ENCODE data around the gene GPHA2.

GPHA2 gene

DNA sequence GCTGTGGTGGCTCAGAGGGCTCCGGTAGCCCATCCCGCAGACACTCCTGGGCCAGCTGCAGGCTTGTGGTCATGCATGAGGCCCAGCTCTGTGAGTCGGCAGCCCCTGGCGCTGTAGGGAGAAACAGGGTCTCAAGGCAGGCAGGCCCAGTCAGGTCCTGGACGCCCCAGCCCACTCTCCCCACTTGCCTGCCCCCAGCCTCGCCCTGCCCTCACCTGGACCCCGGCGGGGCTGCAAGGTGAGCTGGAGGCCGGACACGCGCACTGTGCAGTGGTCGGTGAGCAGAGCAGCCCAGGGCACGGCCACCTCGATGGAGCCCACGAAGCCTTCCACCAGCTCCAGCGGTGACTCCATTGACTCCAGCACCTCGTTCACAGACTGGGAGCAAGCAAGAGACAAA lies 21.6 kb downstream of the GPHA2 start:
- Histone ChIP-seq H3K36me3 (ENCODE audit: control insufficient read depth, insufficient read depth, low read length) (peaks cover 54% of the 10 kb centered on the region), H3K27ac (ENCODE audit: insufficient read depth, low read length, poor library complexity, severe bottlenecking) (no peak overlapping the region), H3K9me3 (ENCODE audit: control insufficient read depth, low read length) (no peaks in the 10 kb centered on the region), H3K27me3 (replicated peaks; ENCODE audit: control insufficient read depth, insufficient read depth, low read length, poor library complexity, severe bottlenecking) (no peaks in the 10 kb centered on the region), H3K4me1 (ENCODE audit: control insufficient read depth, insufficient read depth, low read length, poor library complexity, severe bottlenecking) (peaks cover 17% of the 10 kb centered on the region), H3K4me3 (ENCODE audit: insufficient read depth, low read depth, low read length, poor library complexity, severe bottlenecking) (no peak overlapping the region)
- no peak for DNase-seq

DNA sequence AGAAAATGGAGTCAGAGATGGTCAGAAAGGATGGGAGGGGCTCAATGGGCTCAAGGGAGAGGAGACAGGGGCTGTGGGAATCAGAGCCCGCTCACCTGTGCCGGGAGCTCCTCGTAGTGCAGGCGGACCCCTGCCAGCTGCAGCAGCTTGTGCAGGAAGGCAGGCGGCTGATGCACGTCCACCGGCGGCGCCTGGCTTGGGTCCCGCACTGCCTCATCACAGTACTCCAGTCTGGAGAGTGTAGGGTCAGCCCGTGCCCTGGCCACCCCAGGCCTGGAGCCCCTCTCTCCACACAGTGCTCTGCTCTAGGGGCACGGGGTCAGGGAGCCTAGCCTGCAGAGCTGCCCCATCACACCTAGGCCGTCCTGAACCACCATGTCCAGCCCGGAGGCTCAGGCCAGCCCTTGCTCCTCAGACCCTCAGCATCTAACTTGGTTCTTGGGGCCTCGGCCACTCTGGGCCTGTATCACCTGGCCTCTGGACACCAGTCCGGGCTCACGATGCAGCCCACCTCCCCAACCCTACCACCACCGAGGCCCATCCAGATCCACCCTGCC lies 22.4 kb downstream of the GPHA2 start:
- Histone ChIP-seq H3K27ac (ENCODE audit: insufficient read depth, low read length, poor library complexity, severe bottlenecking) (no peak overlapping the region), H3K9me3 (ENCODE audit: control insufficient read depth, low read length) (no peaks in the 10 kb centered on the region), H3K36me3 (ENCODE audit: control insufficient read depth, insufficient read depth, low read length) (peaks cover 62% of the 10 kb centered on the region), H3K27me3 (replicated peaks; ENCODE audit: control insufficient read depth, insufficient read depth, low read length, poor library complexity, severe bottlenecking) (no peaks in the 10 kb centered on the region), H3K4me1 (ENCODE audit: control insufficient read depth, insufficient read depth, low read length, poor library complexity, severe bottlenecking) (peaks cover 17% of the 10 kb centered on the region), H3K4me3 (ENCODE audit: insufficient read depth, low read depth, low read length, poor library complexity, severe bottlenecking) (no peak overlapping the region)
- DNase-seq, result no peak

DNA sequence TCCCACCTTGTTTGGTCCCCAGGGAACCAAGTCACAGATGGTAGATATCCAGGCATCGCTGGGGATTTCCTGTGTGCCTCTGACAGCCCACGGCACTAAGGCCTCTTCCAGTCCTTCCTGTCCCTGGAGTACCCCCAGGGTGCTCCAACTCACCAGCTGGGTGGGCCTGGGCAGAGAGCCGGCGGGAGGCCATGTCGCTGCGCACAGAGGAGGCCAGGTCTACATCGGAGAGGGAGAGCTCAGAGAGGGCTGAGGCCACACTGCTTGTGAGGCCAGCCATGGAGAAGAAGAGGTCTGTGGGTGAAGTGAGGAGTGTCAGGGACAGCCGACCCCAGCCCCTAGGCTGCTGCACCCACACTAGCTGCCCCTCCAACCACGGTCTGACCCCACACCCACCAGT lies 24.0 kb downstream of the GPHA2 start:
- Histone ChIP-seq H3K4me1 (ENCODE audit: control insufficient read depth, insufficient read depth, low read length, poor library complexity, severe bottlenecking) (peaks cover 12% of the 10 kb centered on the region), H3K9me3 (ENCODE audit: control insufficient read depth, low read length) (no peaks in the 10 kb centered on the region), H3K4me3 (ENCODE audit: insufficient read depth, low read depth, low read length, poor library complexity, severe bottlenecking) (no peak overlapping the region), H3K27me3 (replicated peaks; ENCODE audit: control insufficient read depth, insufficient read depth, low read length, poor library complexity, severe bottlenecking) (no peaks in the 10 kb centered on the region), H3K36me3 (ENCODE audit: control insufficient read depth, insufficient read depth, low read length) (peaks cover 75% of the 10 kb centered on the region), H3K27ac (ENCODE audit: insufficient read depth, low read length, poor library complexity, severe bottlenecking) (no peak overlapping the region)
- no peak for DNase-seq

DNA sequence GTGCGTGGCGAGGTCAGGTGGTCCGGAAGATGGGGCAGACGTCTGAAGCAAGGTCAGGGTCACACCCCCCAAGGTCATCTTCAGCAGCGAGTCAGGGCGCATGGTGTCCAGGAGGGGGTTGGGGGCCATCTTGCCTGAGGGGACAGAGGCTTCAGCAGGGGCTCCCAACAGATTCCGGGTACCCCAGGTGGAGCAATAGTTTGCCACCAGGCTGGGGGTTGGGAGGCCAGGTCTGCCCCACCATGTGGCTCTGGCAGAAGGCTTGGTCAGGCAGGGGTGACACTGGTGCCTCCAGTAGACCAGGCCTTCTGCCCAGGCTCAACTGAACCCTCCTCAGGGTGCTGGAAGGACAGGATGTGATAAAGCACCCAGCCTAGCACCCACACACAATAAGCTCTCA lies 24.6 kb downstream of the GPHA2 start:
- Histone ChIP-seq H3K27ac (ENCODE audit: insufficient read depth, low read length, poor library complexity, severe bottlenecking) (no peak overlapping the region), H3K27me3 (replicated peaks; ENCODE audit: control insufficient read depth, insufficient read depth, low read length, poor library complexity, severe bottlenecking) (no peaks in the 10 kb centered on the region), H3K9me3 (ENCODE audit: control insufficient read depth, low read length) (no peaks in the 10 kb centered on the region), H3K4me1 (ENCODE audit: control insufficient read depth, insufficient read depth, low read length, poor library complexity, severe bottlenecking) (peaks cover 10% of the 10 kb centered on the region), H3K36me3 (ENCODE audit: control insufficient read depth, insufficient read depth, low read length) (peaks cover 80% of the 10 kb centered on the region), H3K4me3 (ENCODE audit: insufficient read depth, low read depth, low read length, poor library complexity, severe bottlenecking) (no peak overlapping the region)
- no peak for DNase-seq

DNA sequence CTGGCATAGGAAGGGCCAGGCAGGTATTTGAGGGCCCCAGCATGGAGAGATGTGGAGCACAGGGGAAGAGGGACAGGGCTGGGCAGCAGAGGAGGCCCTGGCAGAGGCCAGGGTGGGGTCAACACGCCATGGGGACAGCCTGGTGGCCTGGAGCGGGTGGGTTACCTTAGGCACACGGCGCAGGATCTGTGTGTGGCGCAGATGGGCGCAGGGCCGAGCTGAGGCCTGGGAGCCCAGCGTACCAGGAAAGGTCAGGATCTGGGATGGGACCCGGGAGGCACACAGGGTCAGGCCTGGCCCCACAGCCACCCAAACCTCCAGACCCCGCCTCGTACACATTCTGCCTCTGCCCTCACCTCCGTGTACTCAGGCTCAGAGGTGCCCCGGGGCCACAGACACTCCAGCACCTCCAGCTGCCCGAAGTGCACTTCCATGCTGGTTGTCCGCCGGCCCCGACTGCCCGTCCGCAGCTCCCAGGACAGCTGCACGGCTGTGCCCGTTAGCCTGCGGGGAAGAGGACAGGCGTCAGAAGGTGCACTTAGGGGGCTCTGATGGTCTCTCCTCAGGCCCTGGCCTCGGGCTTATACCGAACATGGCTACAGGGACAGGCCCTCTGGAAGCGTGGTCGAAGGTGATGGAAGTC lies 25.1 kb downstream of the GPHA2 start:
- H3K4me3 ChIP-seq (ENCODE audit: insufficient read depth, low read depth, low read length, poor library complexity, severe bottlenecking), result no peak overlapping the region
- H3K36me3 ChIP-seq (ENCODE audit: control insufficient read depth, insufficient read depth, low read length), result peaks cover 86% of the 10 kb centered on the region
- H3K27me3 ChIP-seq (replicated peaks; ENCODE audit: control insufficient read depth, insufficient read depth, low read length, poor library complexity, severe bottlenecking), result no peaks in the 10 kb centered on the region
- no peak for DNase-seq
- no peak overlapping the region for H3K27ac ChIP-seq (ENCODE audit: insufficient read depth, low read length, poor library complexity, severe bottlenecking)
- peaks cover 5% of the 10 kb centered on the region for H3K4me1 ChIP-seq (ENCODE audit: control insufficient read depth, insufficient read depth, low read length, poor library complexity, severe bottlenecking)
- H3K9me3 ChIP-seq (ENCODE audit: control insufficient read depth, low read length), result no peaks in the 10 kb centered on the region

DNA sequence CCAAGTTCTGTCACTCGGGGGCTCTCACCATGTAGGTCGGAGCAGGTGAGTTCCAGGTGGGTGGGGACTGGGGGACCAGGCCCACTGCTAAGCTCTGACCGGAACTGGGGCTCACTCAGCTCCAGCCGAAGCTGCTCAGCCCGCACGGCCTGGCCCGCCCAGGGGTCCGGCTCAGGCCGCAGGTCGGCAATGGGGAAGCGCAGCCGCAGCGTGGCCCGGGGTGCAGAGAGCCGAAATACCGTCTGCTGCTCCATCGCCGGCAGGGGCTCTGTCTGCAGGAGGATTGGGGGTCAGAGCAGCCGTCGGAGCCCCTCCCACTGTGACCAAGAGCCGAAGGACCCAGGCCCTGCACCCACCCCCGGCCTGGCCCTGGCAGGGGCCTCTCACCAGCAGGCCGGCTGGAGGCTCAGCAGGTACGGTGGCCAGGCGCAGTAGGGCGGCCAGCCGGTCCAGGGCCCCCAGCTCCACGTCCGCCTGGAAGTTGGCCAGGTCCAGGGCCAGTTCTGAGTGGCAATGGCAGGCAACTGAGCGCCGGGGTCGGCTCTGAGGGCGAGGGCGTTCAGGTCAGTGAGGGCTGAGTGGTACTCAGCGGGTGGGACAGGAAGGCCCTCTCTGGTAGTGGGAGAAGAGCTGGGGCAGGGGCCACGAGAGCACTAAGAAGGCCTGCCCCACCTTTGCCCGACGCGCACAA lies 25.9 kb downstream of the GPHA2 start:
- Histone ChIP-seq H3K4me3 (ENCODE audit: insufficient read depth, low read depth, low read length, poor library complexity, severe bottlenecking) (no peak overlapping the region), H3K9me3 (ENCODE audit: control insufficient read depth, low read length) (no peaks in the 10 kb centered on the region), H3K36me3 (ENCODE audit: control insufficient read depth, insufficient read depth, low read length) (peaks cover 92% of the 10 kb centered on the region), H3K27ac (ENCODE audit: insufficient read depth, low read length, poor library complexity, severe bottlenecking) (no peak overlapping the region), H3K4me1 (ENCODE audit: control insufficient read depth, insufficient read depth, low read length, poor library complexity, severe bottlenecking) (no peaks in the 10 kb centered on the region), H3K27me3 (replicated peaks; ENCODE audit: control insufficient read depth, insufficient read depth, low read length, poor library complexity, severe bottlenecking) (no peaks in the 10 kb centered on the region)
- DNase-seq, result no peak

DNA sequence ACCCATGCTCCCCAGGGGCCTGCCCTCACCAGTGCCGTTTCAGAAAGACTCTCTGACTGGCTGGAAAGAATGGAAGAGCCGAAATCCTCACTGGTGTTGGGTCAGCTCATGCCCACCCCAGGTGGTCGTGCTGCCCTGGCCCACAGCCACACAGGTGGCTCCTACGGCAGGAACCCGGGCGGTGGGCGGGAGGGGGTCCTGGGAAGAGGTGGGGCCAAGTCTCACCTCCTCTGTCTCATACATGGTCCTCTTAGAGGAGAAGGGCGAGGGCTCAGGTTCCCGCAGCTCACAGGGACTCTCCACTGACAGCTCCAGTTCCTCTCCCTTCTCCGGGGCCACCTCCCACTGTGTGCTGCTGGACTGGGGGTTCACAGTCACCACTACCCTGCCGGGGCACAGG lies 26.9 kb downstream of the GPHA2 start:
- Histone ChIP-seq H3K9me3 (ENCODE audit: control insufficient read depth, low read length) (no peaks in the 10 kb centered on the region), H3K27ac (ENCODE audit: insufficient read depth, low read length, poor library complexity, severe bottlenecking) (no peak overlapping the region), H3K36me3 (ENCODE audit: control insufficient read depth, insufficient read depth, low read length) (peaks cover 85% of the 10 kb centered on the region), H3K27me3 (replicated peaks; ENCODE audit: control insufficient read depth, insufficient read depth, low read length, poor library complexity, severe bottlenecking) (no peaks in the 10 kb centered on the region), H3K4me3 (ENCODE audit: insufficient read depth, low read depth, low read length, poor library complexity, severe bottlenecking) (no peak overlapping the region), H3K4me1 (ENCODE audit: control insufficient read depth, insufficient read depth, low read length, poor library complexity, severe bottlenecking) (no peaks in the 10 kb centered on the region)
- DNase-seq, result no peak

DNA sequence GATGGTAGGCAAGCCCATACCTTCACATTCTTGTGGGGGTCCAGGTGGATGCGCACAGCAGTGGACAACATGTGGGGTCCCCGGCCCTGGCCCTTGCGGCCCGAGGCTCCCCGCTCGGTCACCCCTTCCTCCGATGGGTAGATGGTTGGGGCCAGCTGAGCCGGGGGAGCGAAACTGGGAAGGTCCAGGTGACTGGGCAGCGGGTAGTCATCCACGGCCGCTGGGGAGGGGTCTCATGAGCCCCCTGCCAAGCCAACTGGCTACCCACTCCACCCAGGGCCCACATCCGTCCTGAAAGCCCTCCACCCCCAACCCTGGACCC lies 29.4 kb downstream of the GPHA2 start:
- Histone ChIP-seq H3K9me3 (ENCODE audit: control insufficient read depth, low read length) (no peaks in the 10 kb centered on the region), H3K4me1 (ENCODE audit: control insufficient read depth, insufficient read depth, low read length, poor library complexity, severe bottlenecking) (no peaks in the 10 kb centered on the region), H3K4me3 (ENCODE audit: insufficient read depth, low read depth, low read length, poor library complexity, severe bottlenecking) (no peak overlapping the region), H3K36me3 (ENCODE audit: control insufficient read depth, insufficient read depth, low read length) (peaks cover 78% of the 10 kb centered on the region), H3K27me3 (replicated peaks; ENCODE audit: control insufficient read depth, insufficient read depth, low read length, poor library complexity, severe bottlenecking) (no peaks in the 10 kb centered on the region), H3K27ac (ENCODE audit: insufficient read depth, low read length, poor library complexity, severe bottlenecking) (no peak overlapping the region)
- DNase-seq, result no peak

DNA sequence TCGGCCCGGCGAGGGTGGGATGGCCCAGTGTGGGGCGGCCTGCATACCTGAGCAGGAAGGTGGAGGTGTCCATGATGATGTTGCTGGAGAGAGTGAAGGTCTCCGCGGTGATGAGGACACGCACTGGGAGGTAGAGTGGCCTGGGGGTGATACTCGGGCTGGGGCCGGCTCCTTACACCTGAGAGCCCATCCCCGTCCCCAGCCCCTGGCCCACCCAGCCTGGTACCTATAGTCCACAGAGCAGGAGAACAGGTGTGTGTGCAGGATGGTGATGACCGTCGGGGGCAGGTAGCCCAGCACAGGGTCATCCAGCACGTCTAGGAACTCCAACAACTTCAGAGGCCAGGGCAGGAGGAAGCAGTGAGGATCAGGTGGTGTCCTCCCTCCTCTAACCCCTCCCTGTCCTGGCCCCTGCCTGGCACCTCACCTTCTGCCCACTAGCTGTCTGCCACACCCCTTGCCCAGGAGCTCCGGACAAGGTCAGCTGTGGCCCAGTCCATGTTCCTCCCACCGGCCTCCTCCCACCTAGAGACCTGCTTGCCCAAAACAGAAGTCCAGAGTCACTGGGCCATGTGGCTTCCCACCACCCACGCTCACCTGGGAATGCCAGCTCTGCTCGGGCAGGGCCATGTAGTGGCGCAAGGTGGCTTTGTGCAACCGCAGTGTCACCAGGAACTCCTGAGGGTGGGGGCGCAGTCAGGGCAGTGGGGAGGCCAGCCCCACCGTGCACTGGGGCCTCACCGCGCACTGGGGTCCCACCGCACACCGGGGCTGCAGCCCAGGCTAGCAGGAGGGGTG lies 30.0 kb downstream of the GPHA2 start:
- Histone ChIP-seq H3K27ac (ENCODE audit: insufficient read depth, low read length, poor library complexity, severe bottlenecking) (no peak overlapping the region), H3K9me3 (ENCODE audit: control insufficient read depth, low read length) (no peaks in the 10 kb centered on the region), H3K4me3 (ENCODE audit: insufficient read depth, low read depth, low read length, poor library complexity, severe bottlenecking) (no peak overlapping the region), H3K36me3 (ENCODE audit: control insufficient read depth, insufficient read depth, low read length) (peaks cover 74% of the 10 kb centered on the region), H3K4me1 (ENCODE audit: control insufficient read depth, insufficient read depth, low read length, poor library complexity, severe bottlenecking) (peaks cover 3% of the 10 kb centered on the region), H3K27me3 (replicated peaks; ENCODE audit: control insufficient read depth, insufficient read depth, low read length, poor library complexity, severe bottlenecking) (no peaks in the 10 kb centered on the region)
- DNase-seq, result no peak

DNA sequence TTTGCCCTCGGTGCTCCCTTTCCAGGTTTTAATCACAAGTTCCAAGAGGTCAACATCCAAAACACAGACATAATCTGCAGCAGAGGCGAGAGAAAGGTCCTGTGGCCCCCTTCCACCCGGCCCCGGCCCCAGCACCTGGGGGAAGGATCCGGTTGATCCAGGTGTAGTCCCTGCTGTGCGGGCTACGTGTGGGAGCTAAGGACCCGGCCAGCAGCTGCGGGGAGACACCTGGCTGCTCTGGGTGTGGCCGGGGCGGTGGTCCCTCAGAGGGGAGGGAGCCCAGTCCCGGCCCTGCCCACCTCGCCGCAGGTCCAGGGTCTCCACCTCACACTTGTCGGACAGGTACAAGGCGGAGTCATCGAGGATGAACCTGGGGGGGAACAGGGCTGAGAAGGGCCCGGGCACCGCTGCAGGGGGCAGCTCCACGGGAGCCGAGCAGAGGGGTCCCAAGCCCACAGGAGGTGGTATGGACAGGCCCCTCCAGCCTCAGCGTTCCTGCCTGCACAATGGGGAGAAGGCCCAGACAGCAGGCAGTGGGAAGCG lies 32.3 kb downstream of the GPHA2 start:
- peaks cover 55% of the 10 kb centered on the region for H3K36me3 ChIP-seq (ENCODE audit: control insufficient read depth, insufficient read depth, low read length)
- no peak overlapping the region for H3K27ac ChIP-seq (ENCODE audit: insufficient read depth, low read length, poor library complexity, severe bottlenecking)
- no peaks in the 10 kb centered on the region for H3K9me3 ChIP-seq (ENCODE audit: control insufficient read depth, low read length)
- no peak for DNase-seq
- H3K4me1 ChIP-seq (ENCODE audit: control insufficient read depth, insufficient read depth, low read length, poor library complexity, severe bottlenecking), result peaks cover 14% of the 10 kb centered on the region
- H3K27me3 ChIP-seq (replicated peaks; ENCODE audit: control insufficient read depth, insufficient read depth, low read length, poor library complexity, severe bottlenecking), result no peaks in the 10 kb centered on the region
- H3K4me3 ChIP-seq (ENCODE audit: insufficient read depth, low read depth, low read length, poor library complexity, severe bottlenecking), result no peak overlapping the region

Measured in effector memory CD4-positive, alpha-beta T cell (primary cell).